B cell (primary cell): ENCODE measurements around the gene KSR2. TPM values are rescaled to one million over a fixed set of nuclear protein-coding genes. Genes with fewer than 3 reads are reported as not detected.

Experiments used
- ATAC-seq: fragments of 200-7000 bp; cut with Tn5 transposase; one replicate; pipeline ENCODE4 v1.10.0; 2021; ENCODE audit warnings: low read depth, mild to moderate bottlenecking, moderate number of reproducible peaks, moderate library complexity
- CTCF ChIA-PET: fragments of 350-600 bp; sonication (Branson Sonifier 250); formaldehyde crosslinking; loops from one replicate; lab custom pipeline; 2021; ENCODE audit warnings: antibody characterized with exemption, inconsistent platforms; lab: Charles Lee
- POLR2A ChIA-PET: fragments of 350-600 bp; sonication (Branson Sonifier 250); formaldehyde crosslinking; loops from one replicate; lab custom pipeline; 2021; ENCODE audit warnings: antibody characterized with exemption; lab: Charles Lee
- DNase-seq: peaks from one replicate; pipeline ENCODE4 v3.0.0; 2013
- H2AFZ ChIP-seq: 2 replicates; pipeline ENCODE4 v1.6.1; 2012; ENCODE audit warnings: mild to moderate bottlenecking, low read depth, low read length; ENCODE audit not compliant: insufficient read depth, poor library complexity, severe bottlenecking
- H3K27ac ChIP-seq, 2 donors: 1 replicate in 1 of 2; 2 replicates in 1 of 2; pipeline ENCODE4 v1.5.1; 2012 to 2013; ENCODE audit warnings: low read length in 2 of 2, mild to moderate bottlenecking in 2 of 2, moderate library complexity in 1 of 2
- H3K27me3 ChIP-seq, 4 experiments: fragments of 200-600 bp in 1 of 4; sonication (generic) in 1 of 4; replicated peaks in 1 of 4; 1 replicate in 2 of 4; 2 replicates in 2 of 4; pipeline versions ENCODE4 v1.6.1 to v1.7.0; 2013 to 2016; ENCODE audit warnings: low read length in 3 of 4, mild to moderate bottlenecking in 2 of 4, mixed read lengths in 1 of 4, moderate library complexity in 1 of 4; ENCODE audit not compliant: insufficient read depth in 4 of 4, control insufficient read depth in 3 of 4; ENCODE audit errors: control extremely low read depth in 1 of 4
- H3K36me3 ChIP-seq, 2 experiments: replicated peaks in 1 of 2; 1 replicate in 1 of 2; 2 replicates in 1 of 2; pipeline versions ENCODE4 v1.6.1 to v1.7.1; 2013; ENCODE audit warnings: low read length in 1 of 2; ENCODE audit not compliant: insufficient read depth in 2 of 2, control insufficient read depth in 1 of 2; ENCODE audit errors: control extremely low read depth in 1 of 2, extremely low read depth in 1 of 2
- H3K4me1 ChIP-seq, 2 donors: fragments of 200-600 bp in 1 of 2; sonication (generic) in 1 of 2; 1 replicate in 1 of 2; 2 replicates in 1 of 2; pipeline versions ENCODE4 v1.5.1 to v1.6.1; 2013 to 2017; ENCODE audit warnings: low read length in 2 of 2; ENCODE audit not compliant: control insufficient read depth in 2 of 2, insufficient read depth in 2 of 2
- H3K4me2 ChIP-seq: replicated peaks from 2 replicates; pipeline ENCODE3; 2012; ENCODE audit warnings: mild to moderate bottlenecking, low read depth, low read length; ENCODE audit not compliant: poor library complexity, severe bottlenecking
- H3K4me3 ChIP-seq, 5 experiments: fragments of 200-600 bp in 1 of 5; sonication (generic) in 1 of 5; 1 replicate in 3 of 5; 2 replicates in 2 of 5; pipeline versions ENCODE4 v1.5.1 to v1.7.0; 2011 to 2016; ENCODE audit warnings: low read length in 4 of 5, mild to moderate bottlenecking in 4 of 5, low read depth in 2 of 5, control low read depth in 1 of 5, moderate library complexity in 1 of 5; ENCODE audit not compliant: insufficient read depth in 1 of 5; ENCODE audit errors: control extremely low read depth in 1 of 5, extremely low read depth in 1 of 5
- H3K79me2 ChIP-seq: fragments of 200-600 bp; sonication (generic); one replicate; pipeline ENCODE4 v1.6.0; 2016; ENCODE audit warnings: low read length; ENCODE audit not compliant: control insufficient read depth, insufficient read depth
- H3K9ac ChIP-seq: fragments of 200-600 bp; sonication (generic); 2 replicates; pipeline ENCODE4 v1.6.1; 2017; ENCODE audit warnings: mild to moderate bottlenecking, low read length, moderate library complexity
- H3K9me3 ChIP-seq, 3 donors: one replicate each; pipeline versions ENCODE4 v1.6.1 to v1.7.1; 2013; ENCODE audit warnings: low read length in 2 of 3; ENCODE audit not compliant: control insufficient read depth in 2 of 3, insufficient read depth in 1 of 3; ENCODE audit errors: control extremely low read depth in 1 of 3
- H4K20me1 ChIP-seq: 2 replicates; pipeline ENCODE4 v1.6.0; 2012; ENCODE audit warnings: mild to moderate bottlenecking, low read length; ENCODE audit not compliant: insufficient read depth, control insufficient read depth, poor library complexity, severe bottlenecking
- H3K27ac Mint-ChIP-seq: one replicate; pipeline ENCODE4 v1.8.0; 2021; ENCODE audit warnings: mixed read lengths
- H3K27me3 Mint-ChIP-seq: one replicate; pipeline ENCODE4 v1.8.0; 2021; ENCODE audit warnings: mixed read lengths
- H3K4me1 Mint-ChIP-seq: one replicate; pipeline ENCODE4 v1.8.0; 2021; ENCODE audit warnings: mixed read lengths
- H3K4me3 Mint-ChIP-seq: one replicate; pipeline ENCODE4 v1.8.0; 2021; ENCODE audit warnings: mixed read lengths
- H3K9me3 Mint-ChIP-seq: one replicate; pipeline ENCODE4 v1.8.0; 2022; ENCODE audit warnings: mixed read lengths; ENCODE audit not compliant: insufficient read depth
- EZH2 ChIP-seq: IDR thresholded peaks from 2 replicates; pipeline ENCODE4 v1.6.1; 2012; ENCODE audit warnings: borderline replicate concordance, low read depth, mild to moderate bottlenecking, moderate library complexity, low read length; ENCODE audit not compliant: insufficient read depth, poor library complexity, severe bottlenecking
- WGBS: methylation state at CpG from one replicate; pipeline ENCODE4 v1.1.5; 2013; ENCODE audit warnings: missing lambda C conversion rate; ENCODE audit not compliant: insufficient coverage; 5-methylcytosine and 5-hydroxymethylcytosine counted together
- intact Hi-C: fragments of 100-400 bp; cut with micrococcal nuclease; formaldehyde crosslinking; loops from one replicate; pipeline ENCODE4 v1.10.0; 2022
- polyA plus RNA-seq: library from polyadenylated mRNA; depleted of rRNA; stranded (reverse); fragments of >200 nt; gene quantifications from 2 replicates; pipeline ENCODE4 v1.2.3, GENCODE V29; 2012
- total RNA-seq, 2 donors: library from RNA; stranded (reverse); fragments of 120-200 nt in 1 of 2; gene quantifications; 1 replicate in 1 of 2; 2 replicates in 1 of 2; pipeline versions ENCODE4 v1.2.3 to v1.2.4, GENCODE V29; 2013 to 2022
- TF ChIP-seq, protein P1 (sequence below): fragments of 200-600 bp; IDR thresholded peaks from one replicate; pipeline ENCODE4 v1.8.0; 2022; ENCODE audit warnings: antibody characterized with exemption, mild to moderate bottlenecking

Gene KSR2
- total and polyA plus RNA-seq, 2 donors (not counting 1 experiment from before 2014, with no cell fraction given), result not detected

DNA sequence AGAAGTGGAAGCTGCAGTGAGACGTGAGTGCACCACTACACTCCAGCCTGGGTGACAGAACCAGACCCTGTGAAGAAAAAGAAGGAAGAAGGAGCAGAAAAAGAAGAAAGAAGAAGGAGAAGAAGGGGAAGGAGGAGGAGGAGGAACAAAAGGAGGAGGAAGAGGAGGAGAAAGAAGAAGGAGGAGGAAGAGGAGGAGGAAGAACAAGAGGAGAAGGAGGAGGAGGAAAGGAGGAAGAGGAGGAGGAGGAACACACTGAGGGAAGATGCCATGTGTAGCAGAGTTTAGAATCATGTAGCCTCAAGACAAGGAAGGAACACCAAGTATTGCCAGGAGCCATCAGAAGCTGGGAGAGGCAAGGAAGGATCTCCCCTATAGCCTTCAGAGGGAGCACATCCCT is 241.5 kb downstream of the KSR2 start:
- Histone ChIP-seq H3K4me1 (no peaks in the 10 kb centered on the region), H4K20me1 (no peaks in the 10 kb centered on the region), H2AFZ (no peak overlapping the region), H3K27me3 (no peaks in the 10 kb centered on the region), H3K79me2 (no peaks in the 10 kb centered on the region), H3K36me3 (no peaks in the 10 kb centered on the region), H3K4me2 (no peak overlapping the region), H3K9ac (no peak overlapping the region), H3K4me3 (no peak overlapping the region), H3K9me3 (peaks cover 0 to 9% (median 0%) of the 10 kb centered on the region in 3 donors), H3K27ac (no peak overlapping the region)
- 67% methylated on average over 1 of the region's 1 CpG for WGBS
- intact Hi-C loops, result no loop called here
- H3K27ac Mint-ChIP-seq, result no peak overlapping the region
- ChIA-PET POLR2A (no interaction called here), CTCF (no interaction called here)
- H3K9me3 Mint-ChIP-seq, result no peaks in the 10 kb centered on the region
- H3K4me3 Mint-ChIP-seq, result no peak overlapping the region
- ATAC-seq, result no peak
- no peak for DNase-seq
- no peak for TF ChIP-seq EZH2
- TF ChIP-seq, protein P1, sequence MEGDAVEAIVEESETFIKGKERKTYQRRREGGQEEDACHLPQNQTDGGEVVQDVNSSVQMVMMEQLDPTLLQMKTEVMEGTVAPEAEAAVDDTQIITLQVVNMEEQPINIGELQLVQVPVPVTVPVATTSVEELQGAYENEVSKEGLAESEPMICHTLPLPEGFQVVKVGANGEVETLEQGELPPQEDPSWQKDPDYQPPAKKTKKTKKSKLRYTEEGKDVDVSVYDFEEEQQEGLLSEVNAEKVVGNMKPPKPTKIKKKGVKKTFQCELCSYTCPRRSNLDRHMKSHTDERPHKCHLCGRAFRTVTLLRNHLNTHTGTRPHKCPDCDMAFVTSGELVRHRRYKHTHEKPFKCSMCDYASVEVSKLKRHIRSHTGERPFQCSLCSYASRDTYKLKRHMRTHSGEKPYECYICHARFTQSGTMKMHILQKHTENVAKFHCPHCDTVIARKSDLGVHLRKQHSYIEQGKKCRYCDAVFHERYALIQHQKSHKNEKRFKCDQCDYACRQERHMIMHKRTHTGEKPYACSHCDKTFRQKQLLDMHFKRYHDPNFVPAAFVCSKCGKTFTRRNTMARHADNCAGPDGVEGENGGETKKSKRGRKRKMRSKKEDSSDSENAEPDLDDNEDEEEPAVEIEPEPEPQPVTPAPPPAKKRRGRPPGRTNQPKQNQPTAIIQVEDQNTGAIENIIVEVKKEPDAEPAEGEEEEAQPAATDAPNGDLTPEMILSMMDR, result no peak
- no peaks in the 10 kb centered on the region for H3K27me3 Mint-ChIP-seq
- no peaks in the 10 kb centered on the region for H3K4me1 Mint-ChIP-seq

DNA sequence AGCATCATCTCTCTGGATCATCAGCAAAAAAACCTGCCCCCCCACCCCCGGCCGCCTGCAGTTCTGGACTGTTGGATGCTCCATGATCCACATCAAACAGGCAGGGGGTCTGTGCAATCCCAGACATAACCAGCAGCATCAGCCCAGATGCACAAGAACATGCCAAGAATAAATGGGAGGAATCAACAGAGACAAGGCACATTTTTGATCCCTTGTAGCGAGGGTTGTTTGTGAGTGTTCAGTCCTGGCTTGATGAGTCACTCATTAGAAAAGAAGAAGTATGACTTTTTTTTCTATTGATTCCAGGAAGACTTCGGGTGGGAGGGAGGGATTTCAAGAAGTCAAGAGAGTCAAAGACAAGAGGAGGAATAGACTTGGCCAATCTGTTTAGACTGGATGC is 244.2 kb downstream of the KSR2 start:
- Histone ChIP-seq H3K27me3 (peaks cover 0 to 2% (median 0%) of the 10 kb centered on the region in 4 experiments), H3K79me2 (no peaks in the 10 kb centered on the region), H3K9ac (no peak overlapping the region), H3K4me3 (no peak overlapping the region), H3K4me2 (no peak overlapping the region), H3K4me1 (no peaks in the 10 kb centered on the region), H4K20me1 (no peaks in the 10 kb centered on the region), H3K9me3 (peaks cover 0 to 4% (median 0%) of the 10 kb centered on the region in 3 donors), H3K27ac (no peak overlapping the region), H3K36me3 (no peaks in the 10 kb centered on the region), H2AFZ (no peak overlapping the region)
- ATAC-seq (no peak), DNase-seq (no peak)
- Mint-ChIP-seq H3K4me1 (no peaks in the 10 kb centered on the region), H3K27ac (no peak overlapping the region), H3K4me3 (no peak overlapping the region), H3K9me3 (no peaks in the 10 kb centered on the region), H3K27me3 (peaks cover 4% of the 10 kb centered on the region)
- TF ChIP-seq, protein P1, result no peak
- no peak for TF ChIP-seq EZH2
- WGBS, result 76% methylated on average over 3 of the region's 4 CpGs
- ChIA-PET POLR2A (no interaction called here), CTCF (no interaction called here)
- intact Hi-C loops, result no loop called here
